MCF 10A (cell line): ENCODE measurements around the gene NFKBIA. TPM values are rescaled to one million over a fixed set of nuclear protein-coding genes. Genes with fewer than 3 reads are reported as not detected.

Experiments
- BruUV-seq: library from RNA; stranded (reverse); fragments of 400-500 nt; replicated peaks from 2 replicates; lab custom pipeline; 2021; lab: Mats Ljungman, UMichigan
- CTCF ChIA-PET: fragments of 300-600 bp; sonication (Branson Sonifier 250); formaldehyde crosslinking; extraction: SDS; loops from one replicate; lab custom pipeline; 2021; ENCODE audit warnings: antibody characterized with exemption, inconsistent platforms; lab: Yijun Ruan, JAX
- POLR2A ChIA-PET: fragments of 300-600, 350-650 bp; sonication (Branson Sonifier 250); formaldehyde crosslinking; extraction: SDS; loops from one replicate; lab custom pipeline; 2020; ENCODE audit warnings: antibody characterized with exemption, inconsistent platforms; lab: Yijun Ruan, JAX
- DNase-seq: peaks from one replicate; pipeline ENCODE4 v3.0.0-alpha.2; 2018; ENCODE audit not compliant: unreplicated experiment
- H3K27ac Mint-ChIP-seq: one replicate; pipeline ENCODE4 v1.8.0; 2022; ENCODE audit warnings: mild to moderate bottlenecking, low read depth, mixed read lengths; ENCODE audit not compliant: unreplicated experiment
- H3K27me3 Mint-ChIP-seq: one replicate; pipeline ENCODE4 v1.8.0; 2022; ENCODE audit warnings: mixed read lengths; ENCODE audit not compliant: insufficient read depth, unreplicated experiment
- H3K36me3 Mint-ChIP-seq: one replicate; pipeline ENCODE4 v1.8.0; 2022; ENCODE audit warnings: mild to moderate bottlenecking, moderate library complexity, mixed read lengths; ENCODE audit not compliant: insufficient read depth, unreplicated experiment
- H3K4me1 Mint-ChIP-seq: one replicate; pipeline ENCODE4 v1.8.0; 2022; ENCODE audit warnings: mixed read lengths; ENCODE audit not compliant: insufficient read depth, unreplicated experiment
- H3K4me3 Mint-ChIP-seq: one replicate; pipeline ENCODE4 v1.8.0; 2022; ENCODE audit warnings: mild to moderate bottlenecking, moderate library complexity, mixed read lengths; ENCODE audit not compliant: unreplicated experiment
- H3K9me3 Mint-ChIP-seq: one replicate; pipeline ENCODE4 v1.8.0; 2022; ENCODE audit warnings: mixed read lengths; ENCODE audit not compliant: unreplicated experiment
- intact Hi-C: fragments of 100-400 bp; cut with micrococcal nuclease; formaldehyde crosslinking; loops from 2 replicates; pipeline ENCODE4 v1.14.1; 2022
- total RNA-seq: library from RNA; stranded (reverse); gene quantifications from 2 replicates; pipeline ENCODE4 v1.2.3, GENCODE V29; 2022
- TF ChIP-seq, protein P1 (sequence below): fragments of 200-600 bp; IDR thresholded peaks from one replicate; pipeline ENCODE4 v1.8.0; 2022; ENCODE audit warnings: antibody characterized with exemption, mild to moderate bottlenecking; ENCODE audit not compliant: unreplicated experiment

Gene NFKBIA
- total RNA-seq, 1 experiment from 2014 or later, result 112 TPM

DNA sequence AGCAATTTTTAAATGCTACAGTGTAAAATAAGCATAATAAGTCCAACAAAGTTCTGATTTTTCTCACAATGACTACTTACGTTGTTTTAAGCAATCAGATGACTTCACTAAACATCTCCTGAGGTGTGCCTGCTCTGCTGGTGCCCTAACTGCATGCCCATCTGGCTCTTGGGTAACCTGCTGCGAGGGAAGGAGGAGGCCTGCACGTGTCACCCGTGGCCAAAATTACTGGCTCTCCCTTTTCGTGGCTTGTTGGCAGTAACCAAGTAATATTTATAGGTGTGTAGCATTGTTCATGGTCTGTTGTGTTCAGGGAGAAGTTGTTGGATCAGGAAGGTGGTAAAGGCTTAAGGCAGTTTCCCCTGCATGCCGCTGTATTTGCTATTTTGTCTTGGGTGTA lies 6.3 kb upstream of the NFKBIA start:
- intact Hi-C loops, result loop anchor here (10.0 kb wide), 1 partner anchor 536 kb away; the partner anchor contains the start of gene BAZ1A
- H3K9me3 Mint-ChIP-seq, result no peaks in the 10 kb centered on the region
- TF ChIP-seq, protein P1, sequence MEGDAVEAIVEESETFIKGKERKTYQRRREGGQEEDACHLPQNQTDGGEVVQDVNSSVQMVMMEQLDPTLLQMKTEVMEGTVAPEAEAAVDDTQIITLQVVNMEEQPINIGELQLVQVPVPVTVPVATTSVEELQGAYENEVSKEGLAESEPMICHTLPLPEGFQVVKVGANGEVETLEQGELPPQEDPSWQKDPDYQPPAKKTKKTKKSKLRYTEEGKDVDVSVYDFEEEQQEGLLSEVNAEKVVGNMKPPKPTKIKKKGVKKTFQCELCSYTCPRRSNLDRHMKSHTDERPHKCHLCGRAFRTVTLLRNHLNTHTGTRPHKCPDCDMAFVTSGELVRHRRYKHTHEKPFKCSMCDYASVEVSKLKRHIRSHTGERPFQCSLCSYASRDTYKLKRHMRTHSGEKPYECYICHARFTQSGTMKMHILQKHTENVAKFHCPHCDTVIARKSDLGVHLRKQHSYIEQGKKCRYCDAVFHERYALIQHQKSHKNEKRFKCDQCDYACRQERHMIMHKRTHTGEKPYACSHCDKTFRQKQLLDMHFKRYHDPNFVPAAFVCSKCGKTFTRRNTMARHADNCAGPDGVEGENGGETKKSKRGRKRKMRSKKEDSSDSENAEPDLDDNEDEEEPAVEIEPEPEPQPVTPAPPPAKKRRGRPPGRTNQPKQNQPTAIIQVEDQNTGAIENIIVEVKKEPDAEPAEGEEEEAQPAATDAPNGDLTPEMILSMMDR, result no peak
- no peak for DNase-seq
- H3K36me3 Mint-ChIP-seq, result no peaks in the 10 kb centered on the region
- H3K4me3 Mint-ChIP-seq, result no peak overlapping the region
- BruUV-seq, result no TSS peak
- ChIA-PET CTCF (interaction anchor here (0.6 to 7.2 kb wide), 12 partner anchors 12 to 430 kb away, joined by 3 to 92 read pairs (median 4); partner anchors contain the start of genes PPP2R3C and PRORP), POLR2A (interaction anchor here (0.7 to 1.1 kb wide), 4 partner anchors 118 to 364 kb away, joined by 3 to 5 read pairs (median 3); partner anchors contain the start of gene PSMA6)
- no peak overlapping the region for H3K27ac Mint-ChIP-seq
- H3K4me1 Mint-ChIP-seq, result peaks cover 27% of the 10 kb centered on the region
- no peaks in the 10 kb centered on the region for H3K27me3 Mint-ChIP-seq

DNA sequence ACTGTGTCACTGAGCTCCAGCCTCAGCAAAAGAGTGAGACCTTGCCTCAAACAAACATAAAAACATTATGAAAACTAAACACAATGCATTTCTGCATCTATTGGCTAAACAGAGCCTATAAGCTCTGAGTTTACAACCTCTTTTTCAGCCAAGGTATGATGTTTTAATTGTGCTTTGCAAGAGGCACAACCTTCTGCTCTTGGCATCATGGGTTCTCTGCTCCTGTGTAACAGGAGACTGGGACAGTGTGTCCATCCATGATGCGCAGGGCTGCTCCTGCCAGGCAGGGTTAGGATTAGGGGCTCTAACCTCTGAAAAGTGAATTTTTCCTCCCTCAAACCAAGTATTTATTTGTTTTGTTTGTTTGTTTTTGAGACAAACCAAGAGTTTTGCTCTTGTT lies 5.0 kb upstream of the NFKBIA start:
- H3K4me3 Mint-ChIP-seq, result no peak overlapping the region
- DNase-seq, result no peak
- POLR2A ChIA-PET, result interaction anchor here (1.7 to 3.2 kb wide), 2 partner anchors 269 to 363 kb away, joined by 4 to 9 read pairs; no protein-coding TSS in a partner anchor
- intact Hi-C loops, result no loop called here
- H3K27me3 Mint-ChIP-seq, result no peaks in the 10 kb centered on the region
- TF ChIP-seq, protein P1, result no peak
- H3K27ac Mint-ChIP-seq, result no peak overlapping the region
- no TSS peak for BruUV-seq
- H3K9me3 Mint-ChIP-seq, result no peaks in the 10 kb centered on the region
- peaks cover 4% of the 10 kb centered on the region for H3K36me3 Mint-ChIP-seq
- CTCF ChIA-PET, result interaction anchor here (1.0 to 3.3 kb wide), 6 partner anchors 13 to 269 kb away, joined by 4 to 15 read pairs (median 6); no protein-coding TSS in a partner anchor
- H3K4me1 Mint-ChIP-seq, result peaks cover 34% of the 10 kb centered on the region

DNA sequence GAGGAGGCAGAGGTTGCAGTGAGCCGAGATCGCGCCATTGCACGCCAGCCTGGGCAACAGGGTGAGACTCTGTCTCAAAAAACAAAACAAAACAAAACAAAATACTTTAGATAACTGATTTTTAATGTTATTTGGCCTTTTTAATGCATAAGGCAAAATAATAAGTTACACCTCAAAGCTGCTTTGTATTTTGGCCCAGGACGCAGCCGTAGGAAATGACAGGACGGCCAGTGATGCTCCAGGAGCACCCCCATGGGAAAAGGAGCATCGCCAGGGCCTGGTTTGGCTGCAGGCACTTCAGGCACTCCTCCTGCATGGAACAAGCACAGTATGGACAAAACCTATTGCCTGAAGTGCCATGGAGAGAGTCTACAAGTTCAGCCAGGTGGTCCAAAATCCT lies 3.5 kb upstream of the NFKBIA start:
- CTCF ChIA-PET, result interaction anchor here (0.6 to 3.3 kb wide), 10 partner anchors 14 to 568 kb away, joined by 3 to 15 read pairs (median 4); no protein-coding TSS in a partner anchor
- intact Hi-C loops, result no loop called here
- DNase-seq, result no peak

DNA sequence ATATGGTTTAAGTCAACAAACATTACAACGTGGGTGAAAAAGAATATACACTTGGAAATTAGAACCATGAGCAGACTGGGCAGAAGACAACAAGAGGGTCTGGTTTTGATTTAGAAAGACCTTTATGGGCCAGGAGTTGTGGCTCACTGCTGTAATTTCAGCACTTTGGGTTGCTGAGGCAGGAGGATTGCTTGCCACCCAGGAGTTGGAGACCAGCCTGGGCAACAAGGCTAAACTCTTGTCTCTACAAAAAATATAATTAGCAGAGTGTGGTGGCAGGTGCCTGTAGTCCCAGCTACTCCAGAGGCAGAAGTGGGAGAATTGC lies 2.7 kb upstream of the NFKBIA start:
- H3K4me3 Mint-ChIP-seq, result no peak overlapping the region
- CTCF ChIA-PET, result interaction anchor here (0.5 to 3.3 kb wide), 9 partner anchors 15 to 567 kb away, joined by 3 to 15 read pairs (median 4); no protein-coding TSS in a partner anchor
- TF ChIP-seq, protein P1, result no peak
- DNase-seq, result no peak
- peaks cover 32% of the 10 kb centered on the region for H3K4me1 Mint-ChIP-seq
- H3K36me3 Mint-ChIP-seq, result peaks cover 27% of the 10 kb centered on the region
- no peaks in the 10 kb centered on the region for H3K9me3 Mint-ChIP-seq
- no peak overlapping the region for H3K27ac Mint-ChIP-seq
- POLR2A ChIA-PET, result interaction anchor here (0.8 to 3.2 kb wide), 4 partner anchors 115 to 267 kb away, joined by 3 to 9 read pairs (median 4); partner anchors contain the start of gene PSMA6
- no TSS peak for BruUV-seq
- no peaks in the 10 kb centered on the region for H3K27me3 Mint-ChIP-seq
- intact Hi-C loops, result loop anchor here (1.0 kb wide), 4 partner anchors 115 to 267 kb away; partner anchors contain the start of gene PSMA6

More for the DNA sequence above, 3.5 kb upstream of the NFKBIA start:
- Mint-ChIP-seq H3K27me3 (no peaks in the 10 kb centered on the region), H3K27ac (no peak overlapping the region), H3K4me1 (peaks cover 31% of the 10 kb centered on the region), H3K9me3 (no peaks in the 10 kb centered on the region), H3K36me3 (peaks cover 20% of the 10 kb centered on the region), H3K4me3 (no peak overlapping the region)
- POLR2A ChIA-PET, result interaction anchor here (0.8 to 3.2 kb wide), 6 partner anchors 10 to 268 kb away, joined by 3 to 9 read pairs (median 4); partner anchors contain the start of gene PSMA6
- BruUV-seq, result no TSS peak
- TF ChIP-seq, protein P1, result no peak
